HG03575 (cell line): ENCODE measurements around the gene TMEM184A.

Source experiments
- ATAC-seq: cut with Tn5 transposase; IDR thresholded peaks from one replicate; pipeline ENCODE4 v1.9.1; 2021; ENCODE audit not compliant: unreplicated experiment, insufficient number of reproducible peaks, low FRiP score; ENCODE audit errors: extremely low read depth

Gene TMEM184A

GRCh38 chr7:1497293-1497927 is 58.6 kb downstream of the TMEM184A start:
- no peak for ATAC-seq

GRCh38 chr7:1496531-1497292 is 59.3 kb downstream of the TMEM184A start:
- ATAC-seq = no peak

GRCh38 chr7:1495564-1496242 is 60.3 kb downstream of the TMEM184A start:
- no peak for ATAC-seq

- ATAC-seq = no peak
Observed at GRCh38 chr7:1494866-1495563, 61.0 kb downstream of the TMEM184A start.

- no peak for ATAC-seq
Observed at GRCh38 chr7:1494447-1494846, 61.6 kb downstream of the TMEM184A start.

- ATAC-seq = no peak
Observed at GRCh38 chr7:1493571-1493970, 62.4 kb downstream of the TMEM184A start.

- no peak for ATAC-seq
Observed at GRCh38 chr7:1493129-1493528, 62.9 kb downstream of the TMEM184A start.

GRCh38 chr7:1492640-1493039 is 63.4 kb downstream of the TMEM184A start:
- ATAC-seq = no peak
